OCI-LY3 (cell line): ENCODE results near the gene VPS29.
A peak's percentile ranks its signal among the peaks of the same experiment; 100 is the strongest.

Source experiments
- H2AFZ ChIP-seq: fragments of 200-600, 300-600 bp; shearing (Covaris generic); 2 replicates; pipeline ENCODE4 v1.6.0; 2014; ENCODE audit warnings: antibody characterized with exemption, low read depth, low read length
- H3K27ac ChIP-seq: fragments of 200-600, 300-600 bp; sonication (generic); 2 replicates; pipeline ENCODE4 v1.5.1; 2014; ENCODE audit warnings: mild to moderate bottlenecking, low read length, moderate library complexity, mixed read lengths
- H3K27me3 ChIP-seq: fragments of 200-600, 300-600 bp; sonication (generic); 2 replicates; pipeline ENCODE4 v1.6.1; 2014; ENCODE audit warnings: low read depth, low read length, mixed read lengths
- H3K36me3 ChIP-seq: fragments of 200-600, 300-600 bp; sonication (generic); replicated peaks from 2 replicates; pipeline ENCODE3; 2014; ENCODE audit warnings: low read depth, low read length, mixed read lengths
- H3K4me1 ChIP-seq: fragments of 300-600, 200-600 bp; sonication (generic); 2 replicates; pipeline ENCODE4 v1.6.1; 2014; ENCODE audit warnings: low read length, mixed read lengths
- H3K4me2 ChIP-seq: fragments of 200-600, 300-600 bp; sonication (generic); 2 replicates; pipeline ENCODE4 v1.6.1; 2014; ENCODE audit warnings: low read length, mixed read lengths
- H3K4me3 ChIP-seq: fragments of 300-600, 200-600 bp; sonication (generic); 2 replicates; pipeline ENCODE4 v1.5.1; 2014; ENCODE audit warnings: antibody characterized with exemption, mild to moderate bottlenecking, low read length, moderate library complexity
- H3K79me2 ChIP-seq: fragments of 300-600, 200-600 bp; shearing (Covaris generic); 2 replicates; pipeline ENCODE4 v1.6.1; 2014; ENCODE audit warnings: mild to moderate bottlenecking, low read length, mixed read lengths
- H3K9ac ChIP-seq: fragments of 300-600, 200-600 bp; shearing (Covaris generic); 2 replicates; pipeline ENCODE4 v1.6.0; 2014; ENCODE audit warnings: mild to moderate bottlenecking, low read length, moderate library complexity
- H3K9me3 ChIP-seq: fragments of 200-600, 300-600 bp; shearing (Covaris generic); 2 replicates; pipeline ENCODE4 v1.6.1; 2014; ENCODE audit warnings: low read length, mixed read lengths; ENCODE audit not compliant: insufficient read depth
- H4K20me1 ChIP-seq: fragments of 200-600, 300-600 bp; sonication (generic); 2 replicates; pipeline ENCODE4 v1.6.1; 2016; ENCODE audit warnings: low read length, mixed read lengths; ENCODE audit not compliant: insufficient read depth
- EZH2phosphoT487 ChIP-seq: fragments of 200-600 bp; shearing (Covaris generic); IDR thresholded peaks from 2 replicates; pipeline ENCODE4 v1.6.1; 2018; ENCODE audit warnings: antibody characterized with exemption, mixed run types, low read depth
- TF ChIP-seq, protein P1 (sequence below): fragments of 200-600, 300-600 bp; sonication (generic); IDR thresholded peaks from 2 replicates; pipeline ENCODE4 v1.5.1; 2014; ENCODE audit warnings: antibody characterized with exemption, low read length, low read depth

VPS29 gene

DNA sequence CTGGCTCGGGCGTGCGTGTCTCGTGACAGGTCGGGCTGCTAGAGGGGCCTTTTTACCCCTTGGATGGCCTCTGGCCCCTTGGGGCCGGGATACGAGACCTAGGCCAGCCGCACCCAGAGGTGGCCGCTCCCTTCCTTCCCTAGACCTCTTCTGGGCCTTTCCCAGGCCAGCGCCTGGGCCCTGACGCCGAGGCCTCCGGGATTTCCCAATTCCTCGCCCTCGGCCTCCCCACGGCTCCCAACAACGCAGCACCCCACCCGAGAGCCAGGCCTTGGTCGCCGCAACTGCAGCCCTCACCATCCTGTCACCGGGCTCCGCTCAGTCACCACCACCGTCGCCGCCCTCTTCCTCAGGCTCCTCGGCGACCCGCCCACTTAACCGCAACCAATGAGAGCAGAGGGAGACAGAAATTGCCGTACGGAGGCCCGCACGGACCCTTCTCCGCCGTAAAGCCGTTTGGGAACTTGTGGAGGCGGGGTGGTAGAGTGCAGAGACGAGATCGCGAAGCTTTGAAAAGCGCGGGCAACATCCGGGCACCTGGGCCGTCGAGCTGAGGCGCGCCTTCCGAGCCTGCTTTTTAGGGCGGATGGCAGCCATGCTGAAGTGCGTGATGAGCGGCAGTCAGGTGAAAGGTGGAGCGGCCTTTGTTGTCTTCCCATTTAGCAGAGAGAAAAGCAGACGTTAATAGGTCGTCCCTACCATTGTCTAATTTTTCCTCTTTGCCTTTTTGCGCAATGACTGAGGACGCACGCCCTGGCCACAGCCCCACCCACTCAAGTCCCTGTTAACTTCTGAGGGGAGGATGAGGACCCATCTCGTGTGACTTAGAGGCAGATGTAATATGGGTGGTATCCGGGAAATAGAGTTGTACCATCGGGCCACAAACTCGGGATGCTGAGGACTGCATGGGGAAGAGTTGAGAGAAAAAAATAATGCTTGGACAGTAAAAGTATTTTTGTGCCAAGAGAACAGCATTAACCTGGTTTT, at the start of gene VPS29, which contains the start of gene RAD9B:
TSS of gene VPS29 (minus strand) at position 360 of the 987 bp plus-strand sequence. CDS start at position 300, 60 bp downstream.
TSS of gene RAD9B (plus strand) at position 580 of the 987 bp plus-strand sequence. CDS start at position 587, 7 bp downstream.
- Histone ChIP-seq H3K9ac (peak within 1 kb of the TSS; percentile 82), H3K36me3 (peaks cover 9% of the 10 kb centered on the region), H3K4me3 (peak within 1 kb of the TSS; percentile 88), H3K79me2 (peaks cover 37% of the 10 kb centered on the region), H4K20me1 (no peaks in the 10 kb centered on the region), H2AFZ (peak within 1 kb of the TSS; percentile 94), H3K4me2 (peak within 1 kb of the TSS; percentile 91), H3K9me3 (no peaks in the 10 kb centered on the region), H3K27ac (peak within 1 kb of the TSS; percentile 73), H3K27me3 (no peaks in the 10 kb centered on the region), H3K4me1 (peaks cover 18% of the 10 kb centered on the region)
- TF ChIP-seq EZH2phosphoT487, result no peak
- TF ChIP-seq, protein P1, sequence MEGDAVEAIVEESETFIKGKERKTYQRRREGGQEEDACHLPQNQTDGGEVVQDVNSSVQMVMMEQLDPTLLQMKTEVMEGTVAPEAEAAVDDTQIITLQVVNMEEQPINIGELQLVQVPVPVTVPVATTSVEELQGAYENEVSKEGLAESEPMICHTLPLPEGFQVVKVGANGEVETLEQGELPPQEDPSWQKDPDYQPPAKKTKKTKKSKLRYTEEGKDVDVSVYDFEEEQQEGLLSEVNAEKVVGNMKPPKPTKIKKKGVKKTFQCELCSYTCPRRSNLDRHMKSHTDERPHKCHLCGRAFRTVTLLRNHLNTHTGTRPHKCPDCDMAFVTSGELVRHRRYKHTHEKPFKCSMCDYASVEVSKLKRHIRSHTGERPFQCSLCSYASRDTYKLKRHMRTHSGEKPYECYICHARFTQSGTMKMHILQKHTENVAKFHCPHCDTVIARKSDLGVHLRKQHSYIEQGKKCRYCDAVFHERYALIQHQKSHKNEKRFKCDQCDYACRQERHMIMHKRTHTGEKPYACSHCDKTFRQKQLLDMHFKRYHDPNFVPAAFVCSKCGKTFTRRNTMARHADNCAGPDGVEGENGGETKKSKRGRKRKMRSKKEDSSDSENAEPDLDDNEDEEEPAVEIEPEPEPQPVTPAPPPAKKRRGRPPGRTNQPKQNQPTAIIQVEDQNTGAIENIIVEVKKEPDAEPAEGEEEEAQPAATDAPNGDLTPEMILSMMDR, result no peak

DNA sequence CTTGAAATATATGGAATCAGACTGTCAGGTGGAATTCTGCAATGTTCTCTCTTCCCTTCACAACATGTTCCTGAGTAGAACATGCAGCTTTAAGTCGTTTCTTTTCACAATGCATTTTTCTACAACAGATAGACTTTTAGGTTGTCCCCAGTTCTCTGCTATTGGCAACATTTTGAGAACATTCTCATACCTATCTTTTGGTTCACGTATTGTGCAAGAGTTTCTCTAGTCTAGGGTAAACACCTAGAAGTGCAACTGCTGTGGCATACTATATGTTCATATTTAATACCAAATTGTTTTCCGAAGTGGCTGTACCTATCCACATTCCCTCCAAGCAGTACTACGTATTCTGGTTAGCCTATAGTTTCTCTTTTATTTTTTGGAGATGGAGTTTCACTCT, 49.1 kb upstream of the VPS29 start:
- H3K27ac ChIP-seq, result no peak overlapping the region
- TF ChIP-seq EZH2phosphoT487, result no peak
- TF ChIP-seq, protein P1, result no peak
- H3K9me3 ChIP-seq, result no peaks in the 10 kb centered on the region
- peaks cover 28% of the 10 kb centered on the region for H3K36me3 ChIP-seq
- H3K4me3 ChIP-seq, result no peak overlapping the region
- peaks cover 4% of the 10 kb centered on the region for H3K4me1 ChIP-seq
- no peaks in the 10 kb centered on the region for H3K27me3 ChIP-seq
- H3K79me2 ChIP-seq, result peaks cover 91% of the 10 kb centered on the region
- no peak overlapping the region for H3K4me2 ChIP-seq
- no peak overlapping the region for H3K9ac ChIP-seq
- H2AFZ ChIP-seq, result no peak overlapping the region
- peaks cover 75% of the 10 kb centered on the region for H4K20me1 ChIP-seq

DNA sequence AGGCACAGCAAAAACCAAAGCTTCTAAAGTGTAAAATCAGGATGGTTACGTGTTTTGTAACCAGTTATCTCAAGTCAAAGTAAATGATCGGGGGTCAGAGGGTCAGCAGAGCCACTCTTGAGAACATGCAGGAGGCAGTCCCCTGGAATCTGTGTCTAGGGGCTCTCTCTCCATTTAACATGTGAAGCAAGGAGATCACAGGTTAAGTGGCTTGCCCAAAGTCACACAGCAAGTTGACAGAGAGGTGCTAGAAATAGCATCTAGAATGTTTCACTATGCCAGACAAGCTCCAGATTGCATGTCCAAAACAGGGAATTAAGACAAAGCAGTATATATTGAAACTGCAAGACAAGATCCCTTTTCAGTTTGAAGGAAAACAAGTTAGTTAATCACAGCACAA, 47.8 kb upstream of the VPS29 start:
- H3K4me3 ChIP-seq, result no peak overlapping the region
- H3K27ac ChIP-seq, result no peak overlapping the region
- H3K9me3 ChIP-seq, result no peaks in the 10 kb centered on the region
- no peak overlapping the region for H3K9ac ChIP-seq
- peaks cover 4% of the 10 kb centered on the region for H3K4me1 ChIP-seq
- H3K4me2 ChIP-seq, result no peak overlapping the region
- no peak overlapping the region for H2AFZ ChIP-seq
- peaks cover 84% of the 10 kb centered on the region for H3K79me2 ChIP-seq
- H3K27me3 ChIP-seq, result no peaks in the 10 kb centered on the region
- H4K20me1 ChIP-seq, result peaks cover 70% of the 10 kb centered on the region
- peaks cover 36% of the 10 kb centered on the region for H3K36me3 ChIP-seq
- no peak for TF ChIP-seq EZH2phosphoT487
- TF ChIP-seq, protein P1, result no peak

DNA sequence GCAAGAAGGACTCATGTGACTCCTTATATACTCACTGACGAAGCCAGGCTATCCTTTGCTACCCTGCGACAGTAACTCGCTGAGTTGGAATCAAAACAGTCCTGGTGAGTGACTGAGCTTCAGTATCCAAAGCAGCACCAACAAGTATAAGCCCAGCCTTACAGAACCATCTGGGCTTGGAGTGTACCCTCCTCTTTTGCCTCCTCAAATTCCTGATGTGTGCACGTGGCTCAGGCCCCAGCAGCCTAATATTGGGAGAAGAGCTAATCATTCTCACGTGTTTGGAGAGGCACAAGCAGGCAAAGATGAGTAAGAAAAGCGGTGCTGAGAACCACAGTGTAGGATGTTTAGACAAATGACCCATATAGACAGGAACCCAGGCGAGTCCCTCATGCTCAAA, 46.8 kb upstream of the VPS29 start:
- H3K27me3 ChIP-seq, result no peaks in the 10 kb centered on the region
- no peak overlapping the region for H2AFZ ChIP-seq
- no peak overlapping the region for H3K4me3 ChIP-seq
- peaks cover 61% of the 10 kb centered on the region for H4K20me1 ChIP-seq
- TF ChIP-seq, protein P1, result no peak
- TF ChIP-seq EZH2phosphoT487, result no peak
- H3K79me2 ChIP-seq, result peaks cover 76% of the 10 kb centered on the region
- peaks cover 4% of the 10 kb centered on the region for H3K4me1 ChIP-seq
- H3K27ac ChIP-seq, result no peak overlapping the region
- H3K4me2 ChIP-seq, result no peak overlapping the region
- H3K9ac ChIP-seq, result no peak overlapping the region
- no peaks in the 10 kb centered on the region for H3K9me3 ChIP-seq
- peaks cover 42% of the 10 kb centered on the region for H3K36me3 ChIP-seq
